Gastrocnemius medialis (tissue), 4 donors: Measurements from ENCODE around the gene FXYD4.

Experiments
- POLR2A ChIP-seq, 2 donors: fragments of 450-650 bp; IDR thresholded peaks; one replicate each; pipeline ENCODE4 v1.6.1; 2017; ENCODE audit warnings: antibody characterized with exemption in 2 of 2, mild to moderate bottlenecking in 2 of 2, moderate library complexity in 2 of 2
- TF ChIP-seq, protein P1 (sequence below), 5 experiments: fragments of 450-650 bp in 3 of 5; fragments of 200-600 bp in 2 of 5; sonication (generic) in 2 of 5; IDR thresholded peaks in 4 of 5; conservative IDR thresholded peaks in 1 of 5; 1 replicate in 4 of 5; 2 replicates in 1 of 5; pipeline ENCODE4 v1.5.1; 2016 to 2019; ENCODE audit warnings: antibody characterized with exemption in 5 of 5, mild to moderate bottlenecking in 3 of 5, moderate library complexity in 3 of 5

DNA sequence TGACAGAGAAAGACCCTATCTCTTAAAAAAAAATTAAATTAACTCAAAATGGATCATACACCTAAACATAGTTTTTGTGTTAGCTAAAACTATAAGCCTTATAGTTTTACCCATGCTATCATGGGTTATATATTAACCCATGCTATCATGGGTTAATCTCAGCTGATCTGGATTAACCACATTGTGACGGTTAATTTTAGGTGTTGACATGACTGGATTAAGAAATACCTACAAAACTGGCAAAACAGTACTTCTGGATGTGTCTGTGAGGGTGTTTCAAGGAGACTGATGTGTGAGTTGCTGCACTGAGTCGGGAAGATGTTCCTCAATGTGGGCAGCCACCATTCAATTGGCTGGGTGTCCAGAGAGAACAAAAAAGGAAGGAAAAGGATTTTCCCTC, 44.3 kb upstream of the FXYD4 start:
- TF ChIP-seq, protein P1, sequence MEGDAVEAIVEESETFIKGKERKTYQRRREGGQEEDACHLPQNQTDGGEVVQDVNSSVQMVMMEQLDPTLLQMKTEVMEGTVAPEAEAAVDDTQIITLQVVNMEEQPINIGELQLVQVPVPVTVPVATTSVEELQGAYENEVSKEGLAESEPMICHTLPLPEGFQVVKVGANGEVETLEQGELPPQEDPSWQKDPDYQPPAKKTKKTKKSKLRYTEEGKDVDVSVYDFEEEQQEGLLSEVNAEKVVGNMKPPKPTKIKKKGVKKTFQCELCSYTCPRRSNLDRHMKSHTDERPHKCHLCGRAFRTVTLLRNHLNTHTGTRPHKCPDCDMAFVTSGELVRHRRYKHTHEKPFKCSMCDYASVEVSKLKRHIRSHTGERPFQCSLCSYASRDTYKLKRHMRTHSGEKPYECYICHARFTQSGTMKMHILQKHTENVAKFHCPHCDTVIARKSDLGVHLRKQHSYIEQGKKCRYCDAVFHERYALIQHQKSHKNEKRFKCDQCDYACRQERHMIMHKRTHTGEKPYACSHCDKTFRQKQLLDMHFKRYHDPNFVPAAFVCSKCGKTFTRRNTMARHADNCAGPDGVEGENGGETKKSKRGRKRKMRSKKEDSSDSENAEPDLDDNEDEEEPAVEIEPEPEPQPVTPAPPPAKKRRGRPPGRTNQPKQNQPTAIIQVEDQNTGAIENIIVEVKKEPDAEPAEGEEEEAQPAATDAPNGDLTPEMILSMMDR (IDR thresholded peaks at IDR 0.05 in 4 of 5, conservative IDR thresholded peaks at IDR 0.05 in 1 of 5): no peak
- TF ChIP-seq POLR2A (IDR thresholded peaks at IDR 0.05): no peak
